Measurements from ENCODE around the gene NQO1.
"Not testable (repeated sequence)": the region's sequence is repeated elsewhere in the genome, so short reads cannot be mapped to it uniquely, and the experiment has no call there.

The NQO1 gene

GRCh38 chr16:69741519-69741918 is 15.2 kb upstream of the NQO1 start:
- no peaks in the 10 kb centered on the region for H3K9me3 ChIP-seq (ENCODE audit: control insufficient read depth, low read depth, low read length)
- no peak overlapping the region for H3K4me3 ChIP-seq (ENCODE audit: low read length)
- H3K4me1 ChIP-seq (ENCODE audit: control insufficient read depth, low read depth, low read length), result no peaks in the 10 kb centered on the region
- no peak overlapping the region for H3K27ac ChIP-seq (ENCODE audit: low read length)
- H3K36me3 ChIP-seq (ENCODE audit: control insufficient read depth, low read depth, low read length), result peaks cover 64% of the 10 kb centered on the region
- no peaks in the 10 kb centered on the region for H3K27me3 ChIP-seq (ENCODE audit: control insufficient read depth, insufficient read depth, low read length)
- no peak overlapping the region for H3K9ac ChIP-seq (ENCODE audit: low read length)

GRCh38 chr16:69732101-69732500 is 5.7 kb upstream of the NQO1 start:
- Histone ChIP-seq H3K4me1 (ENCODE audit: control insufficient read depth, low read depth, low read length) (peaks cover 9% of the 10 kb centered on the region), H3K4me3 (ENCODE audit: low read length) (no peak overlapping the region), H3K27me3 (ENCODE audit: control insufficient read depth, insufficient read depth, low read length) (no peaks in the 10 kb centered on the region), H3K9me3 (ENCODE audit: control insufficient read depth, low read depth, low read length) (no peaks in the 10 kb centered on the region), H3K27ac (ENCODE audit: low read length) (no peak overlapping the region), H3K36me3 (ENCODE audit: control insufficient read depth, low read depth, low read length) (no peaks in the 10 kb centered on the region), H3K9ac (ENCODE audit: low read length) (no peak overlapping the region)

GRCh38 chr16:69731280-69731679 is 4.9 kb upstream of the NQO1 start:
- not testable (repeated sequence) for H3K36me3 ChIP-seq (ENCODE audit: control insufficient read depth, low read depth, low read length); H3K9me3 ChIP-seq (ENCODE audit: control insufficient read depth, low read depth, low read length); H3K27me3 ChIP-seq (ENCODE audit: control insufficient read depth, insufficient read depth, low read length); H3K4me3 ChIP-seq (ENCODE audit: low read length); H3K9ac ChIP-seq (ENCODE audit: low read length); H3K27ac ChIP-seq (ENCODE audit: low read length)
- H3K4me1 ChIP-seq (ENCODE audit: control insufficient read depth, low read depth, low read length), result peaks cover 14% of the 10 kb centered on the region

- not testable (repeated sequence) for H3K27ac ChIP-seq (ENCODE audit: low read length); H3K9ac ChIP-seq (ENCODE audit: low read length); H3K9me3 ChIP-seq (ENCODE audit: control insufficient read depth, low read depth, low read length); H3K36me3 ChIP-seq (ENCODE audit: control insufficient read depth, low read depth, low read length); H3K4me3 ChIP-seq (ENCODE audit: low read length); H3K27me3 ChIP-seq (ENCODE audit: control insufficient read depth, insufficient read depth, low read length)
- H3K4me1 ChIP-seq (ENCODE audit: control insufficient read depth, low read depth, low read length), result peaks cover 23% of the 10 kb centered on the region
Observed at GRCh38 chr16:69729030-69729429, 2.7 kb upstream of the NQO1 start.

GRCh38 chr16:69727916-69728270 is 1.5 kb upstream of the NQO1 start:
- peak overlapping the region; percentile 89 for H3K9ac ChIP-seq (ENCODE audit: low read length)
- no peaks in the 10 kb centered on the region for H3K36me3 ChIP-seq (ENCODE audit: control insufficient read depth, low read depth, low read length)
- peak overlapping the region; percentile 83 for H3K4me3 ChIP-seq (ENCODE audit: low read length)
- H3K27me3 ChIP-seq (ENCODE audit: control insufficient read depth, insufficient read depth, low read length), result no peaks in the 10 kb centered on the region
- no peaks in the 10 kb centered on the region for H3K9me3 ChIP-seq (ENCODE audit: control insufficient read depth, low read depth, low read length)
- H3K27ac ChIP-seq (ENCODE audit: low read length), result peak overlapping the region; percentile 97
- H3K4me1 ChIP-seq (ENCODE audit: control insufficient read depth, low read depth, low read length), result peaks cover 23% of the 10 kb centered on the region

GRCh38 chr16:69725480-69726312 is 664 bp downstream of the NQO1 start:
- Histone ChIP-seq H3K27ac (ENCODE audit: low read length) (peak overlapping the region; percentile 93), H3K36me3 (ENCODE audit: control insufficient read depth, low read depth, low read length) (no peaks in the 10 kb centered on the region), H3K4me3 (ENCODE audit: low read length) (peak overlapping the region; percentile 83), H3K9me3 (ENCODE audit: control insufficient read depth, low read depth, low read length) (no peaks in the 10 kb centered on the region), H3K9ac (ENCODE audit: low read length) (peak overlapping the region; percentile 89), H3K27me3 (ENCODE audit: control insufficient read depth, insufficient read depth, low read length) (no peaks in the 10 kb centered on the region), H3K4me1 (ENCODE audit: control insufficient read depth, low read depth, low read length) (peaks cover 23% of the 10 kb centered on the region)

- Histone ChIP-seq H3K36me3 (ENCODE audit: control insufficient read depth, low read depth, low read length) (no peaks in the 10 kb centered on the region), H3K4me1 (ENCODE audit: control insufficient read depth, low read depth, low read length) (peaks cover 23% of the 10 kb centered on the region), H3K9me3 (ENCODE audit: control insufficient read depth, low read depth, low read length) (no peaks in the 10 kb centered on the region), H3K9ac (ENCODE audit: low read length) (peak overlapping the region; percentile 20), H3K27me3 (ENCODE audit: control insufficient read depth, insufficient read depth, low read length) (no peaks in the 10 kb centered on the region), H3K27ac (ENCODE audit: low read length) (peak overlapping the region; percentile 10), H3K4me3 (ENCODE audit: low read length) (peak overlapping the region; percentile 83)
Observed at GRCh38 chr16:69724981-69725479, 1.3 kb downstream of the NQO1 start.

GRCh38 chr16:69724414-69724873 is 1.9 kb downstream of the NQO1 start:
- no peak overlapping the region for H3K27ac ChIP-seq (ENCODE audit: low read length)
- no peak overlapping the region for H3K9ac ChIP-seq (ENCODE audit: low read length)
- no peaks in the 10 kb centered on the region for H3K27me3 ChIP-seq (ENCODE audit: control insufficient read depth, insufficient read depth, low read length)
- peaks cover 23% of the 10 kb centered on the region for H3K4me1 ChIP-seq (ENCODE audit: control insufficient read depth, low read depth, low read length)
- H3K4me3 ChIP-seq (ENCODE audit: low read length), result no peak overlapping the region
- H3K9me3 ChIP-seq (ENCODE audit: control insufficient read depth, low read depth, low read length), result no peaks in the 10 kb centered on the region
- H3K36me3 ChIP-seq (ENCODE audit: control insufficient read depth, low read depth, low read length), result no peaks in the 10 kb centered on the region

GRCh38 chr16:69721441-69721957 is 4.9 kb downstream of the NQO1 start:
- H3K4me1 ChIP-seq (ENCODE audit: control insufficient read depth, low read depth, low read length), result peaks cover 10% of the 10 kb centered on the region
- H3K27ac ChIP-seq (ENCODE audit: low read length), result no peak overlapping the region
- no peaks in the 10 kb centered on the region for H3K27me3 ChIP-seq (ENCODE audit: control insufficient read depth, insufficient read depth, low read length)
- H3K4me3 ChIP-seq (ENCODE audit: low read length), result no peak overlapping the region
- no peak overlapping the region for H3K9ac ChIP-seq (ENCODE audit: low read length)
- no peaks in the 10 kb centered on the region for H3K9me3 ChIP-seq (ENCODE audit: control insufficient read depth, low read depth, low read length)
- H3K36me3 ChIP-seq (ENCODE audit: control insufficient read depth, low read depth, low read length), result peaks cover 6% of the 10 kb centered on the region

- H3K4me3 ChIP-seq (ENCODE audit: low read length), result no peak overlapping the region
- peaks cover 8% of the 10 kb centered on the region for H3K4me1 ChIP-seq (ENCODE audit: control insufficient read depth, low read depth, low read length)
- H3K36me3 ChIP-seq (ENCODE audit: control insufficient read depth, low read depth, low read length), result peaks cover 6% of the 10 kb centered on the region
- no peaks in the 10 kb centered on the region for H3K27me3 ChIP-seq (ENCODE audit: control insufficient read depth, insufficient read depth, low read length)
- no peak overlapping the region for H3K9ac ChIP-seq (ENCODE audit: low read length)
- H3K27ac ChIP-seq (ENCODE audit: low read length), result no peak overlapping the region
- H3K9me3 ChIP-seq (ENCODE audit: control insufficient read depth, low read depth, low read length), result no peaks in the 10 kb centered on the region
Observed at GRCh38 chr16:69720822-69721430, 5.4 kb downstream of the NQO1 start.

GRCh38 chr16:69718111-69718764 is 8.1 kb downstream of the NQO1 start:
- H3K4me3 ChIP-seq (ENCODE audit: low read length), result no peak overlapping the region
- H3K36me3 ChIP-seq (ENCODE audit: control insufficient read depth, low read depth, low read length), result peaks cover 9% of the 10 kb centered on the region
- H3K9ac ChIP-seq (ENCODE audit: low read length), result no peak overlapping the region
- H3K9me3 ChIP-seq (ENCODE audit: control insufficient read depth, low read depth, low read length), result no peaks in the 10 kb centered on the region
- H3K4me1 ChIP-seq (ENCODE audit: control insufficient read depth, low read depth, low read length), result no peaks in the 10 kb centered on the region
- H3K27me3 ChIP-seq (ENCODE audit: control insufficient read depth, insufficient read depth, low read length), result no peaks in the 10 kb centered on the region
- H3K27ac ChIP-seq (ENCODE audit: low read length), result no peak overlapping the region
